Ovary (tissue), 3 donors: ENCODE results near the gene UXS1.

Experiments used
- EP300 ChIP-seq: sonication (generic); formaldehyde crosslinking; IDR thresholded peaks from one replicate; pipeline ENCODE4 v1.6.1; 2017; ENCODE audit warnings: antibody characterized with exemption
- POLR2A ChIP-seq: fragments of 450-650 bp; IDR thresholded peaks from one replicate; pipeline ENCODE4 v1.6.1; 2017; ENCODE audit warnings: antibody characterized with exemption, mild to moderate bottlenecking, moderate library complexity
- TF ChIP-seq, protein P1 (sequence below), 3 donors: fragments of 450-650 bp in 2 of 3; fragments of 200-600 bp in 1 of 3; IDR thresholded peaks; one replicate each; pipeline versions ENCODE4 v1.5.1 to v1.8.0; 2016 to 2022; ENCODE audit warnings: antibody characterized with exemption in 3 of 3, mild to moderate bottlenecking in 1 of 3
- donor health status: DM: no; HTN: no; CAD: no.

DNA sequence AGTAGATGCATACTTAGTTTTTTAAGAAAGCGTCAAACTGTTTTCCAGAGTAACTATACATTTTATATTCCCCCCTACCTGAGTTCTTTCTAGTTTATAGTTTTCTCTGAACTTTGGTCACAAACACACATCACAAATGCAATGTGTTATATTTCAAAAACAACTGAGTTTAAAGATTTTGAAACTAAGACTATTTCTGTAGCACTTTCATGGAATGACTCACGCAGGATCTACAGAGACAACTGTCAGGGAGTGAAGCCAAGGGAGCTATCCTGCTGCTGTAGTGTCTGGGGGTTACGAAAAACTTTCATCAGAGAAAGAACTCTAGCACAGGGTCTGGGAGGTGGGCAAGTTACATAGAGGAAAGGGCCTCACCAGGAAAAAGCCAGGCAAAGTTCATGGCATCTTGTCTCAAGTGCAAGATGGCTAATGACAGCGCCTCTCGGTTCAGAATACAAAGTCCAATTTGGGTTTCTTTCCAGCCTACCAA is 66.8 kb downstream of the UXS1 start:
- TF ChIP-seq POLR2A (no peak), EP300 (no peak)
- TF ChIP-seq, protein P1, sequence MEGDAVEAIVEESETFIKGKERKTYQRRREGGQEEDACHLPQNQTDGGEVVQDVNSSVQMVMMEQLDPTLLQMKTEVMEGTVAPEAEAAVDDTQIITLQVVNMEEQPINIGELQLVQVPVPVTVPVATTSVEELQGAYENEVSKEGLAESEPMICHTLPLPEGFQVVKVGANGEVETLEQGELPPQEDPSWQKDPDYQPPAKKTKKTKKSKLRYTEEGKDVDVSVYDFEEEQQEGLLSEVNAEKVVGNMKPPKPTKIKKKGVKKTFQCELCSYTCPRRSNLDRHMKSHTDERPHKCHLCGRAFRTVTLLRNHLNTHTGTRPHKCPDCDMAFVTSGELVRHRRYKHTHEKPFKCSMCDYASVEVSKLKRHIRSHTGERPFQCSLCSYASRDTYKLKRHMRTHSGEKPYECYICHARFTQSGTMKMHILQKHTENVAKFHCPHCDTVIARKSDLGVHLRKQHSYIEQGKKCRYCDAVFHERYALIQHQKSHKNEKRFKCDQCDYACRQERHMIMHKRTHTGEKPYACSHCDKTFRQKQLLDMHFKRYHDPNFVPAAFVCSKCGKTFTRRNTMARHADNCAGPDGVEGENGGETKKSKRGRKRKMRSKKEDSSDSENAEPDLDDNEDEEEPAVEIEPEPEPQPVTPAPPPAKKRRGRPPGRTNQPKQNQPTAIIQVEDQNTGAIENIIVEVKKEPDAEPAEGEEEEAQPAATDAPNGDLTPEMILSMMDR (IDR thresholded peaks at IDR 0.05): no peak
